GM19099 (cell line): Measurements from ENCODE around the gene ZNF532.

Source experiments
- POLR2A ChIP-seq: IDR thresholded peaks from 3 replicates; pipeline ENCODE4 v1.6.1; 2011; ENCODE audit warnings: low read depth; ENCODE audit not compliant: insufficient read length; ENCODE audit errors: extremely low read depth

Gene ZNF532

GRCh38 chr18:58886431-58886830 is 21.8 kb downstream of the ZNF532 start:
- no peak for TF ChIP-seq POLR2A

DNA sequence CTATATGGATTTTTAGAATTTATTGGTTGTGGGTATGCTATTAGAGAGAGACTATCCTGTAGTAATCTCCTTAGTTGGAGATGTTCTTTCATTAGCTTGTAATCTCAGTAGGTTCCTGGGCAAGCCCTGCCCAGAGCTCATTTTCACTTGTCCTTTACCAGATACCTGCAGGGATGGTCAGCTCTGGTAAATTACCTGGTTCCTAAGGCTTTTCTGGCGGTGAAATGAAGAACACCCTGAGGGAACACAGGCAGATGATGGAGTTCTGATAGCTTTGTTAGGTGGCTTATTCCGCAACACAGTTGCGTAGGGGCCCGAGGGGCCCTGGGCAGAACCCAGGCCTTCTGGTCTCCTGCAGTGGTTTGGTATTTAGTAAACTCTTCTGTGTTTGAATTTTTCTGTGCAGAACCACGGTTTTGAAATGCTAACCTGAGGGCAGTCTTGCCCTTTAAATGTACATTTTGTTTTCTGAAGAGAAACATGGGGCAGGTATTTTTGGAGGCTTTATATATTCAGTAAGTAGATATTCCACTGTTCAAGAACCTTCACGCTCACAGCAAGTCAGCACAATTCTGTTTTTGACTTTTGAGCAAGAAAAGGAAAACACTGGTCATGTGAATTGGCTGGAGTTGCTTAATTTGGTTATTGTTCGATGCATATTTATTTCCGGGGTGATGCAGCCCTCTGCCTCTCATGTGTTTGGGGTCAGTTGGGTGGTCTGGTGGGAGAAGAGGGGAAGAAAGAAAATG is 22.4 kb downstream of the ZNF532 start:
- no peak for TF ChIP-seq POLR2A

DNA sequence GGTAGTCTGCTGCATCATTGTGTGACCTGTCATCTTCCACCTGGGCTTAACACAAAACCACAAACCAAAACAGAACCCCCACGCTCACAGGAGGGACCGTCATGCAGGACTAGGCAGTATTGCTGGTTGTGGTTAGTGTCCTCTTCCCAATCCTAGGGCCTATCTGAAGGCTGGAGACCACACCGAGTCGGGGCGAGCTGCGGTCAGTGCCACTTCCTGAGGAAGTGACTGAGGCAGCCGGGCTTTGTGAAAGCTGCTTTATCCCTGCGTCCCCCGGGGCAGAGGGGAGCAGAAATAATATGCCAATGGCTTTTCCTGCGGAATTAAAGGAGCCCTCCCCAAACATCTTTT is 22.9 kb downstream of the ZNF532 start:
- no peak for TF ChIP-seq POLR2A

DNA sequence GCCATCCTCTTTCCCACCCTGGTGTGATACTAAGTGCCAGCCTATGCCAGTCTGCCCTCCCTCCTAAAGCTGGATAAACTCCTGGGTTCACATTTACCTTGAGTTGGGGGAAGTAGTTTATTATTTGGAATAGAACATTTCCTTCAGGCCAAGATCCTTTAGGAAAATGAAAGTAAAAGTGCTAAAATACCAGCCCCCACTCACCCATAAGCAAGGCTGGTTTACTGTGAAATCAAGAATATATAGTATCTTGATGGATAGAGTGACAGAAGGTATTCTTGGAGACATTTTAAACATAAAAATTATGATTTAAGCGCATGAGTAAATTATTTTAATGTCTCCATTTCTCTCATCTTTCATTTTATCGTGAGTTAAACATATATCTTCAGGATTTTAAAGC is 27.1 kb downstream of the ZNF532 start:
- TF ChIP-seq POLR2A, result no peak

DNA sequence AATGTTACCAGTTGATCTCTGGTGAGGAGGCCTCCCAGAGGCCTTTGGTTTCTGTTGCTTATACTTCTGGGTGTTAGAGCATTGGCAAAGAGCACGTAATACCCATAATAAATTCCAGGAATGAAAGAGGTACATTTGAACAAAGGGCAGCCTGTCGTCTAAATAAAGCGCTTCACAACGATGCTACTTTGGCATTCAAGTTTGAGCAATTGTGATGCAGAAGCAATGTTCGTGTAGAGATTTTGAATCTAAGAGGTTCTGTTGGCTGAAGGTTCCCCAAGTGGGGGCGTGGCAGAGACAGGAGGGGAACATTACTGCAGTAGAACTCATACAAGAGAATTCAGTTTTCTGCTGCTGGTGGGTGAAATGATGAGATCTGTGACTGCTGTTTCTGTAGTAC is 27.8 kb downstream of the ZNF532 start:
- TF ChIP-seq POLR2A, result no peak

- TF ChIP-seq POLR2A, result no peak
Measured at GRCh38 chr18:58893388-58894099, 28.9 kb downstream of the ZNF532 start.

GRCh38 chr18:58894930-58895329 is 30.3 kb downstream of the ZNF532 start:
- TF ChIP-seq POLR2A, result no peak

- no peak for TF ChIP-seq POLR2A
Measured at GRCh38 chr18:58895385-58895784, 30.7 kb downstream of the ZNF532 start.

DNA sequence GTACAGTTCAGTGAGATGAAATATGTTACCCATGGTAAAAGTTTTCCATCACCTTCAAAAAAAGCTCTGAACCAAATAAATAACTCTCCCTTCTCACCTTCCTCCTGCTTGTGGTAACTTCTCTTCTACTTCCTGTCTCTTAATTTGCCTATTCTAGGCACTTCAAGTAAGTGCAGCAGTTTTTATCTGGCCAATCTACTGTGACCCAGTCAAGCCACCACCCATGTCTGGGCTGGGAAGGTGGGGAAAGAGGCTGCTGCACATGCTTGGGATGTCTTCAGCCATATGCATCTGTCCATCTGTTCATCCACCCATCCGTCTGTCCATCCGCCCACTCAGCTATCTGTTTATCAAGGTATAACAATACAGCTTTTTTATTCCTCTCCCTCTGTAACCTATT is 31.6 kb downstream of the ZNF532 start:
- TF ChIP-seq POLR2A, result no peak

- no peak for TF ChIP-seq POLR2A
Measured at GRCh38 chr18:58896734-58897508, 32.2 kb downstream of the ZNF532 start.

GRCh38 chr18:58898010-58898799 is 33.5 kb downstream of the ZNF532 start:
- TF ChIP-seq POLR2A, result no peak

DNA sequence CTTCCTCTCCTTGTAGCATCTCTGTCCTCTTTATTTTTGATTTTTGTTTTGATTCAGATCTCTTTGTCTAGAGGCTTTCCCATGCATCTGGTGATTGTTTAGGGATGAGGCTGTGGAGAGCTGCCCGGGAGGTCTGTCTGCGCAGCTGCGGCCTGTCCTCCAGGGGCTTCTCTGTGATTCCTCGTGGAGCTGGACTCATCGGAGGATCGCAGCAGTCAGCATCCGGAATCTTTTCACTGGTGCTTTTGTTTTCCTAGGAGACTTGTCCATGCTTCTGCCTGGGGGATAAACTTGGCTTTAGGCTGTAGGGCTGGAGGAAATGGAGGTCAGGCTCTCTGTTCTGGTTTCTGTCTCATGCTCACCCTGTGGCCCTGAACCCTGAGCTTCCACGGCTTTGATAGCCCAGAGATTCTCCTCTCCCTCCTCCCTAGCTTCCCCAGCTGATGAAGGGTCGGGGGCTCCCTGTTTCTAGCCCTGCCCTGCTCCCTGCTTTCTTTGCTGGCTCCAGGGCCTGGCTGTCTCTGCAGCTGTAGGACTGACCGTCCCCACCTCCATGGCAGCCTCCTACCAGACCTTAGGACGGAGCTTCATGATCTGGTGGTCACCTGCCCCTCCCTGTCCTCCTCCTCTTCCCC is 35.5 kb downstream of the ZNF532 start:
- TF ChIP-seq POLR2A, result no peak

DNA sequence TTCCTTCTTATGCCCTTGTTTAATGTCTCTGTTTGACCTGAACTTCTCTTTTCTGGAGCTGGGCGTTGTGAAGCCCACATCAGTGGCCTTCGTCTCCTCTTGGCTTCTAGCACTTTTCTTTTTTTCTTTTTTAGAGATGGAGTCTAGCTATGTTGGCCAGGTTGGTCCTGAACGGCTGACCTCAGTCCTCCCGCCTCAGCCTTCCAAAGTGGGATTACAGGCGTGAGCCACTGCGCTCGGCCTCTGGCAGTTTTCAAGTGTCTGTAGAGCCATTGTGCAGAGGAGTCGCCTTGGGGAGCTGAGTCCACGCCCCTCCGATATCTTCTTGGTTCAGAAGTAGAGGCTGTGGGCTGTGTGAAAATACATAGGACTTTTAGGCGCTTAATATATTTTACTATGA is 36.5 kb downstream of the ZNF532 start:
- no peak for TF ChIP-seq POLR2A

DNA sequence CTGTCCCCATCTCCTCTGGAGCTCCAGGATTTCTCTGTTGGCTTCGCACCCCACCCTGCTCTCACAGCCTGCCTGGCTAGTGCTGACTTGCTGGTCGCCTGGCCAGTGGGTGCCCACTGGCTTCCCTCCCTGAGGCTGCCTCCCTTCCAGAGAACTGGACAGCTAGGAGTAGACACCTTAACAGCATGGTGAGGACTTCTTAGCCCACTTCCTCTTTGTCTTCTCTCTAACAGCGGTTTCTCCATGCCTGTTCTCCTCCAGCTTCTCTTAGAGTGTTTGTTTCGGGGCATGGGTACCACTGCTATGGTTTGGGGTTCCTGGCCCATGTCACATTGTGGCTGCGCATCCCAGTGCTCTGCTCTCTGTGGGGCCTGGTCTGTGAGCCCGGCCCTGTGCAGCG is 37.1 kb downstream of the ZNF532 start:
- TF ChIP-seq POLR2A, result no peak
